Measurements from ENCODE around the gene AEN. TPM values are rescaled to one million over a fixed set of nuclear protein-coding genes. Genes with fewer than 3 reads are reported as not detected.

The AEN gene
- total RNA-seq, 3 donors from 2014 or later: 8.9 to 22.6 (median 13.3) TPM

GRCh38 chr15:88604381-88605188 lies 16.6 kb upstream of the AEN start:
- no peak overlapping the region for H3K4me3 ChIP-seq
- peaks cover 5% of the 10 kb centered on the region for H3K4me1 ChIP-seq (ENCODE audit: low read depth)
- TF ChIP-seq CTCF (IDR thresholded peaks at IDR 0.05): no peak
- no peak for ATAC-seq
- intact Hi-C loops (cut with DNase I, micrococcal nuclease): no loop called here
- no peaks in the 10 kb centered on the region for H3K9me3 ChIP-seq
- H3K36me3 ChIP-seq (ENCODE audit: low read depth): no peaks in the 10 kb centered on the region
- DNase-seq: no peak

DNA sequence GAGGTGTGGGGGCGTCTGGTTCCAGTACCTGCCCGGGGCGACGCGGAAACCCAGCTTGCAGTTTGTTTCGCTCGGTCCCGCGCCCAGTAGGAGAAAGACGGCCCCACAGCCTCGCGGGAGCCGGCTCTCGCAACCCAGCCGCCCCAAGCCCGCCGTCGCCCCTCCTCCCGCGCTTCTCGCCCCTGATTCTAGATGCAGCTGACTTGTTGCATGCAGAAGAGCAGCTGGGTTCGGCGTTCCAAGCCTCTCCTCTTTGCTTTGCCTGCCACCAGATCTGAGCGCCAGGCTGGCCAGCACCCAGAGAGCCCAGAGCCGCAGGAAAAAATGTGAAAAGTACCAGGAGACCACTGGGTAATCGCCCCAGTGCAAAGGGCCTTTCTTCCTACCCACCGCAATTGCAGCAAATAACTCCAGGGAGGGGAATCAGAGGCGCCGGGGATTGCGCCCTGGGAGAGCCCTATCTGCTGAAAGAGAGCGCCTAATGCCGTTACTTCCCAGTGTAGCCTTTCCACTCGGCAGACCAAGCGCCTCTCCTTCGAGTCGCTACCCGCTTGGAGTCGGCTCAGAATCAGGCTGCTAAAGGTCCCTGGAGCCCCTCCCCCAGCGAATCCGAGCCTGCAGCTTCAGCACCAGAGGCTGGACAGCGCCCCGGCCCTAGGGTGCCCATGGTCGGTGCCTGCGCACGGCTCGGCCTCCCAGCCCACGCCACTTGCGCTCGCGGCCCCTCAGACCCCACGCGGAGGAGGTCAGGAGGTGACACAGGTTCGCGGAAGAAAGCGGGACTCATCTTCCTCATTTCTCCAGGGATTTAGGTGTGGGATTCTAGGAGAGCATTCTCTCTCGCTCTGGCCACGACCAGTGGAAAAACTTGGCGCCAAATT lies 15.7 kb upstream of the AEN start:
- Histone ChIP-seq H3K9me3 (no peaks in the 10 kb centered on the region), H3K4me1 (ENCODE audit: low read depth) (peaks cover 5% of the 10 kb centered on the region), H3K4me3 (no peak overlapping the region), H3K36me3 (ENCODE audit: low read depth) (no peaks in the 10 kb centered on the region)
- intact Hi-C loops (cut with DNase I, micrococcal nuclease): no loop called here
- DNase-seq (peak in 1 of 3 donors; percentile 57), ATAC-seq (peak; percentile 36)
- no peak for TF ChIP-seq CTCF (IDR thresholded peaks at IDR 0.05)

DNA sequence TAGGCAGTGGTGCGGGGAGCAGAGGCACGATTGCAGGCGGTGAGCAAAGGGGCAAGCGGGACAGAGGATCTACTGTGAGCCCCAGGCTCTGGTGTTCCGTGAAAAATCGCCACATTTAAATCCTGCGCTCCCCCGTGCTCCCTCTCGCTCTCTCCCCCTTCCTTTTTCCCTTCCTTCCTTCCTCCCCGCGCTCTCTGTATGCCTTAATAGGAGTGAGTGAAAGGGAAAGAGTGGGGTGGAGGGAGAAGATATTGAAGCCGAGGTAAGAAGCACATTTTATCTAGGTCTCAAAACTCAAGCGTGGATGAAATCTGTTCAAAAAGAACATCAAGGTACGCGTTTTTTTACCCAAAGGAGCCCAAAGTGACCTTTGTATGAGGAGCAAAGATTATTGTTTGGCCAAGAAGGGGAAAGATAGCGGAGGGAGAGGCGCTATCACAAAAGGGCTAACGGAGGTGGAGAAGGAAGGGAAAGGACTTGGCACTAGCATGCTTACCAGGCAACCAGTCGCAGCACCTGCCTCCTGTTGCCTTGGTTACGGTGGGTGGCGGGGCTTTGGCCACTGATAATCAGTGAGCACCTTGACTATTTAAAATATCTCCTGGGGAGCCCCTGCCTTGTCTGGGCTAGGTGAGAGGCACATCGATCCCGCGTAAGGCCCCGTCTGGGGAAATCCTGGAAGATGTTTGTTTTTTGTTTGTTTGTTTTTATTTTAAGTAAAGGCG lies 14.9 kb upstream of the AEN start:
- no peak for TF ChIP-seq CTCF (IDR thresholded peaks at IDR 0.05)
- Histone ChIP-seq H3K9me3 (no peaks in the 10 kb centered on the region), H3K4me3 (no peak overlapping the region), H3K4me1 (ENCODE audit: low read depth) (peaks cover 5% of the 10 kb centered on the region), H3K36me3 (ENCODE audit: low read depth) (no peaks in the 10 kb centered on the region)
- intact Hi-C loops (cut with DNase I, micrococcal nuclease): no loop called here
- no peak for DNase-seq
- no peak for ATAC-seq

GRCh38 chr15:88607951-88608350 lies 13.2 kb upstream of the AEN start:
- TF ChIP-seq CTCF (IDR thresholded peaks at IDR 0.05): no peak
- DNase-seq (no peak), ATAC-seq (no peak)
- H3K9me3 ChIP-seq: no peaks in the 10 kb centered on the region
- H3K4me1 ChIP-seq (ENCODE audit: low read depth): peaks cover 5% of the 10 kb centered on the region
- intact Hi-C loops (cut with DNase I, micrococcal nuclease): no loop called here
- no peaks in the 10 kb centered on the region for H3K36me3 ChIP-seq (ENCODE audit: low read depth)
- no peak overlapping the region for H3K4me3 ChIP-seq

DNA sequence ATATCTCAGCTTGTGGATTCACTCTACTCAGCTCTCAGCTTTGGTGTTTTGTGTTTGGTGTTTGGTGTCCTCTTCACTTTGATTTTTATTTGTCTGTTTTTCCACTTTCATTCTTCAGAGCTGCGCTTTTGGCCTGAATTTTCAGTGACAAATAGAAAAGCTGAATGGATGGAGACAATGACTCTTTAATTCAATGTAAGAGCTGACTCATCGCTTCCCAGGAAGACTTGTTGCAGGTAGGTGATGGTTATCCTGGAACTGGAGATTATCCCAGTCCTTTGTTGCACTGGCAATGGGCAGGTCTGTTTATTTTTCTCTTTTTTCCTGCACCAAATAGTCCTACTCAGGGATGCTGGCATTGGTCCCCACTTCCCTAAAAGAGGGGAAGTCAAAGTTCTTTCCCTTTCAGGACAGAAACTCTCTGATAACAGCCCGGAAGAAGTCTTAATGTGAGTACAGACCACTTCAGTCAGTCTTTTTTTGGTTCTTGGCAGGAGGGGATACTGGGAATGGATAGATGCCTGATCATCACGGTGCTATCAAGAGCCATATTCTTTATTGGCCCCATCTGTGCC lies 12.4 kb upstream of the AEN start:
- Histone ChIP-seq H3K36me3 (ENCODE audit: low read depth) (no peaks in the 10 kb centered on the region), H3K4me1 (ENCODE audit: low read depth) (peaks cover 5% of the 10 kb centered on the region), H3K4me3 (no peak overlapping the region), H3K9me3 (no peaks in the 10 kb centered on the region)
- DNase-seq (no peak), ATAC-seq (no peak)
- intact Hi-C loops (cut with DNase I, micrococcal nuclease): no loop called here
- TF ChIP-seq CTCF (IDR thresholded peaks at IDR 0.05): no peak

Measured in mucosa of descending colon (tissue), 3 donors.